Caco-2 (cell line): ENCODE measurements around the gene PPP1R16B. TPM values are rescaled to one million over a fixed set of nuclear protein-coding genes. Genes with fewer than 3 reads are reported as not detected.

Experiments
- BruUV-seq: library from RNA; stranded (reverse); fragments of 400-500 nt; replicated peaks from 2 replicates; lab custom pipeline; 2021; lab: Mats Ljungman, UMichigan
- CTCF ChIA-PET: fragments of 300-600 bp; sonication (Branson Sonifier 250); formaldehyde crosslinking; loops from one replicate; lab custom pipeline; 2022; ENCODE audit warnings: antibody characterized with exemption; lab: Charles Lee
- POLR2A ChIA-PET: fragments of 300-600 bp; sonication (Branson Sonifier 250); formaldehyde crosslinking; loops from one replicate; lab custom pipeline; 2022; ENCODE audit warnings: antibody characterized with exemption; lab: Charles Lee
- DNase-seq, 2 experiments: peaks; one replicate each; pipeline versions ENCODE4 v3.0.0 to v3.0.0-alpha.2; 2020 to 2022
- H3K27me3 ChIP-seq: replicated peaks from 2 replicates; pipeline ENCODE4 v1.6.0; 2011; ENCODE audit warnings: low read length; ENCODE audit not compliant: control insufficient read depth, insufficient read depth
- H3K36me3 ChIP-seq: 2 replicates; pipeline ENCODE4 v1.5.1; 2011; ENCODE audit warnings: low read length; ENCODE audit not compliant: control insufficient read depth, insufficient read depth
- H3K4me1 ChIP-seq: fragments of 250-450 bp; sonication (Bioruptor Pico); 2 replicates; pipeline ENCODE4 v1.5.1; 2020; ENCODE audit warnings: mild to moderate bottlenecking
- H3K4me3 ChIP-seq: 2 replicates; pipeline ENCODE4 v1.5.1; 2011; ENCODE audit warnings: low read depth, mild to moderate bottlenecking, control low read depth, low read length
- H3K9me3 ChIP-seq: fragments of 250-450 bp; sonication (Bioruptor Pico); 2 replicates; pipeline ENCODE4 v1.5.1; 2020; ENCODE audit warnings: mild to moderate bottlenecking, moderate library complexity
- H3K27ac Mint-ChIP-seq: one replicate; pipeline ENCODE4 v1.8.0; 2022; ENCODE audit warnings: mixed read lengths; ENCODE audit not compliant: unreplicated experiment
- H3K27me3 Mint-ChIP-seq: one replicate; pipeline ENCODE4 v1.8.0; 2022; ENCODE audit warnings: mixed read lengths; ENCODE audit not compliant: insufficient read depth, unreplicated experiment
- H3K36me3 Mint-ChIP-seq: one replicate; pipeline ENCODE4 v1.8.0; 2022; ENCODE audit warnings: mild to moderate bottlenecking, mixed read lengths; ENCODE audit not compliant: insufficient read depth, unreplicated experiment
- H3K4me1 Mint-ChIP-seq: one replicate; pipeline ENCODE4 v1.8.0; 2022; ENCODE audit warnings: low read depth, mixed read lengths; ENCODE audit not compliant: unreplicated experiment
- H3K4me3 Mint-ChIP-seq: one replicate; pipeline ENCODE4 v1.8.0; 2022; ENCODE audit warnings: mild to moderate bottlenecking, moderate library complexity, mixed read lengths; ENCODE audit not compliant: unreplicated experiment
- H3K9me3 Mint-ChIP-seq: one replicate; pipeline ENCODE4 v1.8.0; 2022; ENCODE audit warnings: mixed read lengths; ENCODE audit not compliant: unreplicated experiment
- intact Hi-C: fragments of 100-400 bp; cut with micrococcal nuclease; formaldehyde crosslinking; loops from one replicate; pipeline ENCODE4 v1.10.0; 2022; ENCODE audit not compliant: unreplicated experiment
- total RNA-seq: library from RNA; stranded (reverse); gene quantifications from 2 replicates; pipeline ENCODE4 v1.2.3, GENCODE V29; 2022
- TF ChIP-seq, protein P1 (sequence below), 2 experiments: fragments of 200-600 bp in 1 of 2; IDR thresholded peaks; 1 replicate in 1 of 2; 2 replicates in 1 of 2; pipeline versions ENCODE4 v1.5.1 to v1.8.0; 2011 to 2022; ENCODE audit warnings: antibody characterized with exemption in 1 of 2, control low read depth in 1 of 2, inconsistent platforms in 1 of 2, low read depth in 1 of 2, low read length in 1 of 2, mild to moderate bottlenecking in 1 of 2, moderate library complexity in 1 of 2; ENCODE audit not compliant: insufficient read depth in 1 of 2, severe bottlenecking in 1 of 2, unreplicated experiment in 1 of 2

PPP1R16B gene
- total RNA-seq, 1 experiment from 2014 or later, result not detected

DNA sequence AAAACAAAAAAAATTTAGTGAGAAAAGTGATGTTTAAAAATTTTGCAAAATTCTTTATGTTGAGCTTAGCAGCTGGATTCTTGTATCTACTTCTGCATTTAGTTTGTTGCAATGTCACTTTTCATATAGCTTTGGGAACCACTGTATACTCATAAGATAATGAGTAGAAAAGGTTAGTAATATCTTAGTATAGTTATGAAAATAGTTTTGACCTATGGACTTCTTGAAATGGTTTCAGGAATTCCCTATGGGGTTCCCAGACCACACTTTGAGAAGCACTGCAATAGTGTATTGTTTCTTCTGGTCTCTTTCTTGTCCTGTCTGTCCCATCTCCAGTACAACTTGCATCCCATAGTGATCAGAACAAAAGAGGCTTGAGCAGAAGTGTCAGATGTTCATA, 29.4 kb downstream of the PPP1R16B start:
- Mint-ChIP-seq H3K36me3 (no peaks in the 10 kb centered on the region), H3K9me3 (no peaks in the 10 kb centered on the region), H3K27ac (no peak overlapping the region), H3K27me3 (peaks cover 8% of the 10 kb centered on the region), H3K4me1 (no peaks in the 10 kb centered on the region), H3K4me3 (no peak overlapping the region)
- intact Hi-C loops, result no loop called here
- no peak overlapping the region for H3K4me3 ChIP-seq
- no peak for DNase-seq
- peaks cover under 1% of the 10 kb centered on the region; the same call in 1 of the 2 replicates for H3K27me3 ChIP-seq
- ChIA-PET POLR2A (no interaction called here), CTCF (no interaction called here)
- no peaks in the 10 kb centered on the region for H3K4me1 ChIP-seq
- BruUV-seq, result no TSS peak
- H3K9me3 ChIP-seq, result no peaks in the 10 kb centered on the region
- TF ChIP-seq, protein P1, sequence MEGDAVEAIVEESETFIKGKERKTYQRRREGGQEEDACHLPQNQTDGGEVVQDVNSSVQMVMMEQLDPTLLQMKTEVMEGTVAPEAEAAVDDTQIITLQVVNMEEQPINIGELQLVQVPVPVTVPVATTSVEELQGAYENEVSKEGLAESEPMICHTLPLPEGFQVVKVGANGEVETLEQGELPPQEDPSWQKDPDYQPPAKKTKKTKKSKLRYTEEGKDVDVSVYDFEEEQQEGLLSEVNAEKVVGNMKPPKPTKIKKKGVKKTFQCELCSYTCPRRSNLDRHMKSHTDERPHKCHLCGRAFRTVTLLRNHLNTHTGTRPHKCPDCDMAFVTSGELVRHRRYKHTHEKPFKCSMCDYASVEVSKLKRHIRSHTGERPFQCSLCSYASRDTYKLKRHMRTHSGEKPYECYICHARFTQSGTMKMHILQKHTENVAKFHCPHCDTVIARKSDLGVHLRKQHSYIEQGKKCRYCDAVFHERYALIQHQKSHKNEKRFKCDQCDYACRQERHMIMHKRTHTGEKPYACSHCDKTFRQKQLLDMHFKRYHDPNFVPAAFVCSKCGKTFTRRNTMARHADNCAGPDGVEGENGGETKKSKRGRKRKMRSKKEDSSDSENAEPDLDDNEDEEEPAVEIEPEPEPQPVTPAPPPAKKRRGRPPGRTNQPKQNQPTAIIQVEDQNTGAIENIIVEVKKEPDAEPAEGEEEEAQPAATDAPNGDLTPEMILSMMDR (IDR thresholded peaks at IDR 0.05; ENCODE audit: insufficient read depth in 1 of 2, low read depth in 1 of 2, low read length in 1 of 2, severe bottlenecking in 1 of 2, unreplicated experiment in 1 of 2), result no peak
- no peaks in the 10 kb centered on the region for H3K36me3 ChIP-seq

DNA sequence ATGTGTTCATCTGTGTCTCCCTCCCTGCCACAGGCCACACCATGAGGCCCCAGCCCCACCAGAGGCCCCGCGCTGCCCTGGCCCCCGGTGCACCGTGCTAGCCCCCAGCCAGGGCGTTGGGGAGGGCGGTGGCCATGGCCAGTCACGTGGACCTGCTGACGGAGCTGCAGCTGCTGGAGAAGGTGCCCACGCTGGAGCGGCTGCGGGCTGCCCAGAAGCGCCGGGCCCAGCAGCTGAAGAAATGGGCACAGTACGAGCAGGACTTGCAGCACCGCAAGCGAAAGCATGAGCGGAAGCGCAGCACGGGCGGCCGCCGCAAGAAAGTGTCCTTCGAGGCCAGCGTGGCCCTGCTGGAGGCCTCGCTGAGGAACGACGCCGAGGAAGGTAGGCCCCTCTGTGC, 30.3 kb downstream of the PPP1R16B start:
- no peak overlapping the region for H3K4me3 Mint-ChIP-seq
- no peaks in the 10 kb centered on the region for H3K36me3 Mint-ChIP-seq
- H3K27me3 ChIP-seq, result peaks cover 4% of the 10 kb centered on the region
- TF ChIP-seq, protein P1 (IDR thresholded peaks at IDR 0.05; ENCODE audit: insufficient read depth in 1 of 2, low read depth in 1 of 2, low read length in 1 of 2, severe bottlenecking in 1 of 2, unreplicated experiment in 1 of 2), result no peak
- H3K4me1 Mint-ChIP-seq, result no peaks in the 10 kb centered on the region
- ChIA-PET POLR2A (no interaction called here), CTCF (no interaction called here)
- DNase-seq, result no peak
- H3K4me3 ChIP-seq, result no peak overlapping the region
- H3K9me3 ChIP-seq, result no peaks in the 10 kb centered on the region
- H3K27ac Mint-ChIP-seq, result no peak overlapping the region
- no peaks in the 10 kb centered on the region for H3K36me3 ChIP-seq
- no TSS peak for BruUV-seq
- no peaks in the 10 kb centered on the region for H3K4me1 ChIP-seq
- H3K9me3 Mint-ChIP-seq, result no peaks in the 10 kb centered on the region
- H3K27me3 Mint-ChIP-seq, result peaks cover 11% of the 10 kb centered on the region
- intact Hi-C loops, result no loop called here

DNA sequence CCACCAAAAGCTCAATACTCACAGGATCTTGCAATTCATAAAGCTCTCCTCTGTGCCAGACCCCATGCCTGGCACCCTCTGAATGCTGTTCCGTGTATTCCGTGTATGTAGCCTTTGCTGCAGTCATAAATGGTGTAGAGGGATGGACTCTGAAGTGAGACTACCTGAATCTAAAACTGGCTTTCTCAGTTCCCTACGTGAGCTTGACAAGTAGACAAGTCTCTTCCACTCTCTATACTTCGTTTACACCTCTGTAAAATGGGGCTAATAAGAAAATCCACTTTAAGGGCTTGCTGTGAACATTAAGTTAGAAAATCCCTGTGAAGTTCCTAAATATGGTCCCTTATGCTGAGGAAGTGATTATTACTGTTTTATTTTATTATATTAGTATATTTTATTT, 31.5 kb downstream of the PPP1R16B start:
- intact Hi-C loops, result no loop called here
- Histone ChIP-seq H3K9me3 (no peaks in the 10 kb centered on the region), H3K27me3 (peaks cover 4% of the 10 kb centered on the region), H3K4me1 (no peaks in the 10 kb centered on the region), H3K36me3 (no peaks in the 10 kb centered on the region), H3K4me3 (no peak overlapping the region)
- Mint-ChIP-seq H3K27ac (no peak overlapping the region), H3K27me3 (peaks cover 11% of the 10 kb centered on the region), H3K4me1 (no peaks in the 10 kb centered on the region), H3K36me3 (no peaks in the 10 kb centered on the region), H3K9me3 (no peaks in the 10 kb centered on the region), H3K4me3 (no peak overlapping the region)
- TF ChIP-seq, protein P1 (IDR thresholded peaks at IDR 0.05; ENCODE audit: insufficient read depth in 1 of 2, low read depth in 1 of 2, low read length in 1 of 2, severe bottlenecking in 1 of 2, unreplicated experiment in 1 of 2), result no peak
- POLR2A ChIA-PET, result no interaction called here
- CTCF ChIA-PET, result no interaction called here
- no peak for DNase-seq
- no TSS peak for BruUV-seq
